HG03442 (cell line): ENCODE measurements around the gene SMARCAL1.

Experiments used
- ATAC-seq: cut with Tn5 transposase; IDR thresholded peaks from one replicate; pipeline ENCODE4 v1.9.1; 2021; ENCODE audit warnings: mild to moderate bottlenecking, moderate library complexity; ENCODE audit not compliant: unreplicated experiment

The SMARCAL1 gene

GRCh38 chr2:216426166-216426777 lies 14.0 kb downstream of the SMARCAL1 start:
- ATAC-seq: no peak

GRCh38 chr2:216426938-216427337 lies 14.7 kb downstream of the SMARCAL1 start:
- no peak for ATAC-seq

GRCh38 chr2:216428618-216429350 lies 16.5 kb downstream of the SMARCAL1 start:
- no peak for ATAC-seq

- no peak for ATAC-seq
Observed at GRCh38 chr2:216429428-216429827, 17.1 kb downstream of the SMARCAL1 start.

- ATAC-seq: no peak
Observed at GRCh38 chr2:216430811-216431530, 18.7 kb downstream of the SMARCAL1 start.

GRCh38 chr2:216431531-216431856 lies 19.2 kb downstream of the SMARCAL1 start:
- ATAC-seq: no peak

- ATAC-seq: no peak
Observed at GRCh38 chr2:216436383-216436782, 24.1 kb downstream of the SMARCAL1 start.

GRCh38 chr2:216441308-216442010 lies 29.2 kb downstream of the SMARCAL1 start:
- no peak for ATAC-seq

- ATAC-seq: no peak
Observed at GRCh38 chr2:216445501-216445900, 33.2 kb downstream of the SMARCAL1 start.

GRCh38 chr2:216446343-216446742 lies 34.1 kb downstream of the SMARCAL1 start:
- ATAC-seq: no peak

- no peak for ATAC-seq
Observed at GRCh38 chr2:216447293-216447692, 35.0 kb downstream of the SMARCAL1 start.

- no peak for ATAC-seq
Observed at GRCh38 chr2:216448829-216449228, 36.5 kb downstream of the SMARCAL1 start.

GRCh38 chr2:216450346-216450745 lies 38.1 kb downstream of the SMARCAL1 start:
- ATAC-seq: no peak

GRCh38 chr2:216450784-216451183 lies 38.5 kb downstream of the SMARCAL1 start:
- ATAC-seq: no peak

- no peak for ATAC-seq
Observed at GRCh38 chr2:216453955-216454614, 41.8 kb downstream of the SMARCAL1 start.

GRCh38 chr2:216463148-216463547 lies 50.9 kb downstream of the SMARCAL1 start:
- no peak for ATAC-seq

- no peak for ATAC-seq
Observed at GRCh38 chr2:216464104-216464720, 51.9 kb downstream of the SMARCAL1 start.

- ATAC-seq: no peak
Observed at GRCh38 chr2:216465579-216466195, 53.4 kb downstream of the SMARCAL1 start.

GRCh38 chr2:216467845-216468244 lies 55.6 kb downstream of the SMARCAL1 start:
- no peak for ATAC-seq

GRCh38 chr2:216469661-216470060 lies 57.4 kb downstream of the SMARCAL1 start:
- ATAC-seq: no peak
